Neural progenitor cell (in vitro differentiated cells): Measurements from ENCODE around the gene PI4KB. TPM values are rescaled to one million over a fixed set of nuclear protein-coding genes. Genes with fewer than 3 reads are reported as not detected.

Source experiments
- DNase-seq: peaks from one replicate; pipeline ENCODE4 v3.0.0-alpha.2; 2016; ENCODE audit warnings: low spot score
- H2AFZ ChIP-seq: fragments of 200-600 bp; sonication (generic); replicated peaks from 2 replicates; pipeline ENCODE4 v1.6.1; 2016; ENCODE audit warnings: antibody characterized with exemption
- H3F3A ChIP-seq: fragments of 200-600 bp; sonication (generic); 2 replicates; pipeline ENCODE4 v1.6.1; 2016; ENCODE audit warnings: antibody characterized with exemption, low read depth
- H3K27ac ChIP-seq: fragments of 200-600 bp; sonication (generic); 2 replicates; pipeline ENCODE4 v1.5.1; 2016; ENCODE audit warnings: mild to moderate bottlenecking
- H3K27me3 ChIP-seq: fragments of 200-600 bp; sonication (generic); 2 replicates; pipeline ENCODE4 v1.6.1; 2016; ENCODE audit warnings: mild to moderate bottlenecking, moderate library complexity
- H3K36me3 ChIP-seq: fragments of 200-600 bp; sonication (generic); 2 replicates; pipeline ENCODE4 v1.5.1; 2016
- H3K4me1 ChIP-seq: fragments of 200-600 bp; sonication (generic); 2 replicates; pipeline ENCODE4 v1.6.1; 2016; ENCODE audit warnings: mixed run types
- H3K4me2 ChIP-seq: fragments of 200-600 bp; sonication (generic); 2 replicates; pipeline ENCODE4 v1.6.1; 2016
- H3K4me3 ChIP-seq: fragments of 200-600 bp; sonication (generic); 2 replicates; pipeline ENCODE4 v1.5.1; 2016
- H3K79me2 ChIP-seq: fragments of 200-600 bp; sonication (generic); 2 replicates; pipeline ENCODE4 v1.6.1; 2016; ENCODE audit warnings: low read depth
- H3K9ac ChIP-seq: fragments of 200-600 bp; sonication (generic); 2 replicates; pipeline ENCODE4 v1.6.1; 2016
- H3K9me3 ChIP-seq: fragments of 200-600 bp; sonication (generic); 2 replicates; pipeline ENCODE4 v1.5.1; 2016; ENCODE audit warnings: low read depth
- H4K20me1 ChIP-seq: fragments of 200-600 bp; sonication (generic); 2 replicates; pipeline ENCODE4 v1.6.1; 2016; ENCODE audit warnings: low read depth
- H3K27ac Mint-ChIP-seq: 3 replicates; pipeline ENCODE4 v1.8.0; 2021; ENCODE audit warnings: mixed read lengths
- H3K27me3 Mint-ChIP-seq: 2 replicates; pipeline ENCODE4 v1.8.0; 2022; ENCODE audit warnings: low read depth, mild to moderate bottlenecking, inconsistent platforms, moderate library complexity, mixed read lengths; ENCODE audit not compliant: insufficient read depth
- H3K36me3 Mint-ChIP-seq: 3 replicates; pipeline ENCODE4 v1.8.0; 2021; ENCODE audit warnings: mixed read lengths
- H3K4me1 Mint-ChIP-seq: 3 replicates; pipeline ENCODE4 v1.8.0; 2021; ENCODE audit warnings: mixed read lengths
- H3K4me3 Mint-ChIP-seq: 3 replicates; pipeline ENCODE4 v1.8.0; 2021; ENCODE audit warnings: mild to moderate bottlenecking, moderate library complexity, mixed read lengths
- H3K9me3 Mint-ChIP-seq: 3 replicates; pipeline ENCODE4 v1.8.0; 2020; ENCODE audit warnings: mixed read lengths
- EZH2 ChIP-seq: fragments of 200-600 bp; sonication (generic); IDR thresholded peaks from 2 replicates; pipeline ENCODE4 v1.6.1; 2017; ENCODE audit warnings: antibody characterized with exemption, mild to moderate bottlenecking, moderate library complexity
- EZH2phosphoT487 ChIP-seq: fragments of 200-600 bp; sonication (generic); IDR thresholded peaks from 2 replicates; pipeline ENCODE4 v1.6.1; 2017; ENCODE audit warnings: antibody characterized with exemption
- total RNA-seq: library from RNA; depleted of rRNA; stranded (reverse); fragments of >200 nt; gene quantifications from 2 replicates; pipeline ENCODE4 v1.2.3, GENCODE V29; 2015; ENCODE audit warnings: low replicate concordance
- TF ChIP-seq, protein P1 (sequence below): fragments of 200-600 bp; sonication (generic); IDR thresholded peaks from 2 replicates; pipeline ENCODE4 v1.5.1; 2017; ENCODE audit warnings: antibody characterized with exemption, mild to moderate bottlenecking

Gene PI4KB
- total RNA-seq, 1 donor from 2014 or later = 19.0 TPM

DNA sequence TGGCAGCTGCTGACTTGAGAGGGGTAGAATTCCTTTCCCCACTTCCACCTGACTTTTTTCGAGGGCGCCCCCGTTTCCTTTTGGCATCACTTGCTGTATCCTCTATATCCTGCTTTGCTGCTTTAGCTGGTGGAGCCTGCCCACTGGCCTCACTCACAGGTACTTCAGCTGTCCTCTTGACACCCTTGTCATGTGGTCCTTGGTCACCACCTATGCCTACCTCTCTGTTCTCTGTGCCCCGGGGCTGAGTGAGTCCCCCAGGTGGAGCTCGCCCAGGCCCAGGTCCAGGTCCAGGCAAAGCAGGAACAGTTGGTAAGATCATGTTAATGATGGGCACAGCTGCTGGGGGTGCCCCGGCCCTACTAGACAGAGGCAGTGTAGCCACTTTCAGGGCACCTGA is 15.4 kb upstream of the PI4KB start:
- DNase-seq = no peak
- no peak overlapping the region for H3K27ac ChIP-seq
- no peak overlapping the region for H3K27ac Mint-ChIP-seq
- H2AFZ ChIP-seq = no peak overlapping the region
- H3K36me3 ChIP-seq = peaks cover 5% of the 10 kb centered on the region
- H3K9me3 Mint-ChIP-seq = no peaks in the 10 kb centered on the region
- no peaks in the 10 kb centered on the region for H3K9me3 ChIP-seq
- no peak overlapping the region for H3K9ac ChIP-seq
- H3K36me3 Mint-ChIP-seq = peaks cover 23% of the 10 kb centered on the region
- TF ChIP-seq EZH2 (no peak), EZH2phosphoT487 (no peak)
- TF ChIP-seq, protein P1, sequence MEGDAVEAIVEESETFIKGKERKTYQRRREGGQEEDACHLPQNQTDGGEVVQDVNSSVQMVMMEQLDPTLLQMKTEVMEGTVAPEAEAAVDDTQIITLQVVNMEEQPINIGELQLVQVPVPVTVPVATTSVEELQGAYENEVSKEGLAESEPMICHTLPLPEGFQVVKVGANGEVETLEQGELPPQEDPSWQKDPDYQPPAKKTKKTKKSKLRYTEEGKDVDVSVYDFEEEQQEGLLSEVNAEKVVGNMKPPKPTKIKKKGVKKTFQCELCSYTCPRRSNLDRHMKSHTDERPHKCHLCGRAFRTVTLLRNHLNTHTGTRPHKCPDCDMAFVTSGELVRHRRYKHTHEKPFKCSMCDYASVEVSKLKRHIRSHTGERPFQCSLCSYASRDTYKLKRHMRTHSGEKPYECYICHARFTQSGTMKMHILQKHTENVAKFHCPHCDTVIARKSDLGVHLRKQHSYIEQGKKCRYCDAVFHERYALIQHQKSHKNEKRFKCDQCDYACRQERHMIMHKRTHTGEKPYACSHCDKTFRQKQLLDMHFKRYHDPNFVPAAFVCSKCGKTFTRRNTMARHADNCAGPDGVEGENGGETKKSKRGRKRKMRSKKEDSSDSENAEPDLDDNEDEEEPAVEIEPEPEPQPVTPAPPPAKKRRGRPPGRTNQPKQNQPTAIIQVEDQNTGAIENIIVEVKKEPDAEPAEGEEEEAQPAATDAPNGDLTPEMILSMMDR = no peak
- H3K4me2 ChIP-seq = no peak overlapping the region
- H3K4me1 ChIP-seq = peaks cover 10% of the 10 kb centered on the region
- H3K4me1 Mint-ChIP-seq = peaks cover 29% of the 10 kb centered on the region
- no peaks in the 10 kb centered on the region for H4K20me1 ChIP-seq
- peak overlapping the region; percentile 6 for H3K4me3 Mint-ChIP-seq
- no peak overlapping the region for H3K4me3 ChIP-seq
- no peaks in the 10 kb centered on the region for H3K27me3 ChIP-seq
- H3K79me2 ChIP-seq = peaks cover 22% of the 10 kb centered on the region
- H3K27me3 Mint-ChIP-seq = no peaks in the 10 kb centered on the region
- H3F3A ChIP-seq = peaks cover 28% of the 10 kb centered on the region

DNA sequence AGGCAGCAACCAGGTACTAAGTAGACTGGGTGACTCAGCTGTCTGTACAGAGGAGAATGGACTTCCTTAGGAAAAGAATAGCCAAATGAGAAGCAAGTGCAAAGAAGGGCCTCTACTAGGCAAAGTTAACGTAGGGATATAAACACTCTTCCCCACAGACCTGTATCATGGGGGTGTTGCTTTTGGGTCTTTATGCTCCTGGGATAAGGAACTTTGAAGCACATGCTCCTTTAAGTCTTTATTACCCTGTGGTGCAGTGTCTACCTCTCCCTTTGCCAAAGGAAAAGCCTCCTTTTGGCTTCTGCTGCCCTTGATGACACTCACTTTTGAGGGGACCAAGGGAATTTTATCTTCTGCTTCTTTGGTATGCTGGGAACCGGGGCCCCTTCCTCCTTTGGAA is 14.8 kb upstream of the PI4KB start:
- Mint-ChIP-seq H3K4me1 (peaks cover 23% of the 10 kb centered on the region), H3K4me3 (no peak overlapping the region), H3K27me3 (no peaks in the 10 kb centered on the region), H3K36me3 (peaks cover 23% of the 10 kb centered on the region), H3K27ac (no peak overlapping the region), H3K9me3 (no peaks in the 10 kb centered on the region)
- no peaks in the 10 kb centered on the region for H3K9me3 ChIP-seq
- no peak overlapping the region for H2AFZ ChIP-seq
- H3K36me3 ChIP-seq = peaks cover 5% of the 10 kb centered on the region
- H3K27me3 ChIP-seq = no peaks in the 10 kb centered on the region
- H4K20me1 ChIP-seq = no peaks in the 10 kb centered on the region
- DNase-seq = no peak
- H3K79me2 ChIP-seq = peaks cover 22% of the 10 kb centered on the region
- no peak for TF ChIP-seq EZH2phosphoT487
- TF ChIP-seq, protein P1 = no peak
- TF ChIP-seq EZH2 = no peak
- peaks cover 8% of the 10 kb centered on the region for H3K4me1 ChIP-seq
- no peak overlapping the region for H3K9ac ChIP-seq
- no peak overlapping the region for H3K27ac ChIP-seq
- H3F3A ChIP-seq = peaks cover 25% of the 10 kb centered on the region
- H3K4me3 ChIP-seq = no peak overlapping the region
- no peak overlapping the region for H3K4me2 ChIP-seq

DNA sequence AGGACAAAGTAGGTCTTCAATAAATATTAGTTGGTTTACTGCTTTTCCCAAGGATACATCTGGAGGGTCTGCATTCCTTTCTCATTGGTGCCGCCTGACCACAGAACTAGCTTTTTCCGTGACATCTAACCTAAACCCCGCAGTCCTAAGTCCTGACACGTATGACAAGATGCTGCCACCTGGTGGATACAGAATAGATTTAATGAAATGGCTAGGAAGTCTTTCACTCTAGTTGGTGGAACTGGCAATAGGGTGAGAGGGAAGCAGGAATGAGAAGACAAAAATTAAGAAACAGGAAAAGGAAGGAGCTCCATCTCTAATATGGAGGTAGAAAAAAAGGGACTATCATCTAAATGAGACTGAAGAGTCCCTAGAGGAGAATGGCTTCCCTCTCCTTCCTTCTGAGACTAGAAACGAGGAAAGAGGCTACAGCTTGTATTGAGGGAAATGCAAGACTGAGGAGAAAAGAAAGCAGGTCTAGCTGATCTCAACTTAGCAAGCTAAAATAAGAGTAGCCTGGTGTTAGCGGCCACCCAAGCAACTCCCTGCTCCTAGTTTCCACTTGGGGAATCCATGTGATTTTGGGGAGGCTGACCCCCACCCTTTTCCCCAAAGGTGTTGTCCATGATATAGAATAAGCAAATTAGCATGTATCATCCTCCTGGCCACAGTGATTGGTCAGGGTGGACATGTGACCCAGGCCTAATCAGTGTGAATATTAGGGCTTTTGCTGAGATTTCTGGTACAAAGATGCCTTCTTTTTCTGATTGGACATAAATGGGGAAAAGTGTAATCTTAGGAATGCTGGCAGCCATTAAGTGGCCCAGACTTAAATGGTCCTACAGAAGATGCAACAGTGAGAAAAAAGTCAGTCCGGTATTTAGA is 13.9 kb upstream of the PI4KB start:
- peak overlapping the region; percentile 74 for H3K27ac ChIP-seq
- DNase-seq = peak; percentile 94

More for the DNA sequence above, 13.9 kb upstream of the PI4KB start:
- TF ChIP-seq, protein P1 = peak; percentile 89
- no peak for TF ChIP-seq EZH2phosphoT487
- Mint-ChIP-seq H3K36me3 (peaks cover 23% of the 10 kb centered on the region), H3K4me1 (peaks cover 18% of the 10 kb centered on the region), H3K27me3 (no peaks in the 10 kb centered on the region), H3K4me3 (no peak overlapping the region), H3K27ac (no peak overlapping the region), H3K9me3 (no peaks in the 10 kb centered on the region)
- H3K4me1 ChIP-seq = peaks cover 6% of the 10 kb centered on the region
- H3K4me2 ChIP-seq = no peak overlapping the region
- H3K9ac ChIP-seq = no peak overlapping the region
- no peaks in the 10 kb centered on the region for H4K20me1 ChIP-seq
- no peak overlapping the region for H3K4me3 ChIP-seq
- H2AFZ ChIP-seq = no peak overlapping the region
- H3K36me3 ChIP-seq = peaks cover 5% of the 10 kb centered on the region
- no peaks in the 10 kb centered on the region for H3K9me3 ChIP-seq
- peaks cover 21% of the 10 kb centered on the region for H3F3A ChIP-seq
- no peaks in the 10 kb centered on the region for H3K27me3 ChIP-seq
- peaks cover 19% of the 10 kb centered on the region for H3K79me2 ChIP-seq
